Activated naive CD4-positive, alpha-beta T cell (primary cell): Measurements from ENCODE around the gene KIFAP3.
"Not testable (repeated sequence)": the region's sequence is repeated elsewhere in the genome, so short reads cannot be mapped to it uniquely, and the experiment has no call there.

Experiments used
- DNase-seq, 4 experiments: peaks; one replicate each; lab custom pipeline; 2025; lab: John Stamatoyannopoulos, UW

Gene KIFAP3

DNA sequence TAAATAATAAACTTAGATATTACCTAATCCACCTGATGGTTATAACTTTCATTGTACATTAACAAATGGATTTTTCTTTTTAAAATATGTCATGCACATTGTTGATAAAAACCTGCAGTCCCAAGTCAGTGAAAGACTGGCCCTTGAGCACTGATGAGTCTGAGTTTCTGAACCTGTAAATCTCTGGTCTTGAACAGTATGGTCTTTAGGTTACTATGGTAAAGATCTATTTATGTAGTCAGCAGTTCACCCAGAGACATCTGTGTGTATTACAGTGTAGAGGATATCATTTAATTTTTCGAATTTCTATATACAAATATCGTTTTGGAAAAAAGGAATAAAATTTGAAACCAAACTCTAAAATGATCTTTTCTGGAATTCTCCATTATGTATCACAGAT, 150.4 kb downstream of the KIFAP3 start:
- DNase-seq: no peak

DNA sequence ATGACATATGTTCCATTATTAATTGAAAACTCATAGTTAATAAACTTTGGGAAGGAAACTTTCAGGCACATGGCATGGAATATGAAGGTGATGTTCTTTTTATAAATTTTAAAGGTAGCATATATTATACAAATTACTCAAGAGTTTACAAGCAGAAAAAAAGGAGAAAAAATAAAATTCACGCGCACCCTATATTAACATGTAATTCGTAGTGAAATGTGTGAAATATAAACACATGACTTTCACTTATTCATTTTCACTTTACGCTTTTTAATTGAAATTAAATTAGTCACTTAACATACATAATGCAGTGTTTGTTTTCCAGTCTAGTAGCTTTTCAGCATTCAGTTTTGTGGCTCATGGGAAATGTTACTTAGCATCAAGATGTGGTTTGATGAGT, 153.4 kb downstream of the KIFAP3 start:
- no peak for DNase-seq

DNA sequence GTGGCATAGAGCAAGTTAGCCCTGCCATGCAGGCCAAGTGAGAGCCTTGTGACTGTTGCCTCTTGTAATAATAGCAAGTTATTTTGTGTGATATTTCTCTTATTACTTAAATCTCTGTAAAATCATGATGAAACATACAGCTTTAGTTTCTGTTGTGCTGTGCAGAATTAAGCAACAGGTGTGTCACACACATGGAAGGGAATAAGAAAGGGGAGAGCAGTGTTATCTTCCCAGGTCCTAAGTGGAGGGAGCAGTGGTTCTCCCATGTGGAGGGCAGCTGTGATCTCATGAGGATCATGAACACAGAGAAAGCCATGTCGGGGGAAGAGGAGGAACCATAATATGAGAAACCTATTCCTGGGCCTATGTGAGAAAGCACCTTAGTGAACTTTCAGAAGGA, 155.6 kb downstream of the KIFAP3 start:
- DNase-seq: no peak

DNA sequence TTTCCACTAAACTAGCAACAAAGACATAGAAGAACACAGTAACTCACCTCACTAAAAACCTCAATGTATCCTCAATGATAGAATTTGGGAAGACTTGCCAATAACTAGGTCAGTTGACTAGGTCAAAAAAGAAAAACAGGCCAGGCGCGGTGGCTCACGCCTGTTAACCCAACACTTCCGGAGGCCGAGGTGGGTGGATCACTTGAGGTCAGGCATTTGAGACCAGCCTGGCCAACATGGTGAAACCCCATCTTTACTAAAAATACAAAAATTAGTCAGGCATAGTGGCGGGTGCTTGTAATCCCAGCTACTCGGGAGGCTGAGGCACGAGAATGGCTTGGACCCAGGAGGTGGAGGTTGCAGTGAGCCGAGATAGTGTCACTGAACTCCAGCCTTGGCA, 156.3 kb downstream of the KIFAP3 start:
- DNase-seq: not testable (repeated sequence)

DNA sequence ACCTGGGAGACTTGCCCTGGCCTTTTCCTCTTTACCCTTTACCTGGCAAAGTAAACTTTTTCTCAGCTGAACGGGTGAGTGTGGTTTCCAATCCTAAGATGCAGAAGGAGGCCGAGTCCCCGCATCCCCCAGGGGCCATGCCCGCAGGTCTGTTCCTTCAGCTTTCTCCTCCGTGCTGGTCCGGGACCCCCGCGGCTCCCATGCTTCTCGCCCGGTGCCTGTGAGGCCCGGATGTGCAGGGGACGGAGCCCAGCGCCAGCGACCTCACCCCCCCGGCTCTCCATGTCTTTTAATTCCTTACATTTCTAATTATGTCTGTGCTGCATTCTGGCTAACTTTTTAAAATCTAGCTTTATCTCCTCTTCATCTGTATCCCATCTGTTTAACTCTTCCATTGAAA, 159.3 kb downstream of the KIFAP3 start:
- no peak for DNase-seq

DNA sequence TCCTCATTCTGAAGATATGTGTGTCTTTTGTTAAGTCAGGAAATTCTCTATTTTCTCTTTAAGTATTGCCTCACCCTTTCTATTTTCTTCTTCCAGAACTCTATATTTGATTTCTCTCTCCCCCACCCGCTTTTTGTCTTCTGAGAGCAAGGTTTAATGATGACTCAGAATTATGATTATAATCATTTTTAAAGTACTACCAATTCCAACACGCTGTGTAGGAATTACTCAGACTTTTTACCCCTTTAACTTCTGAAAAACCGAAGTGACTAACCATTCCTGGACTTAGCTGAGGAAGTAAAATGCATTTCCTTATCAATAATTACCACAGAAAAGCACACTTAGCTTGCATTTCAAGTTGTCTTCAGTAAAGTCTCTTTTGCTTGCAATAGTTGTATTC, 160.0 kb downstream of the KIFAP3 start:
- no peak for DNase-seq

DNA sequence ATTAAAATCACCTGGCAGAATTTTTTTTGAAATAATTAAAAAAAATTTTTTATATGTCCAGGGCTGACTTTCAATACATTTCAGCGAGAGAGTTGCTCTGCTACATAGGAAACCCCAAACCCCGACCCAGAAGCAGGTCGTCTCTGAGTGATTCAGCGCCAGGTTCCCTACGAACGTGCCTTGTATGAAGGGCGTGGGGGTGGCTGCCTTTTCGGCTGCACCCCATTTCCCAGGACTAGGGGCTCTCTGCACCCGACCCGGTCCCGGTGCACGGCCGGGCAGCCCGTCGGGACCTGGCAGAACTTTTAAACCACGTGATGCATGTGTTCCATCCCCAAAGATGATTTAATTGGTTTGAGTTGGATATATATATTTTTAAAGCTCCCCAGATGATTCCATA, 165.0 kb downstream of the KIFAP3 start:
- no peak for DNase-seq

DNA sequence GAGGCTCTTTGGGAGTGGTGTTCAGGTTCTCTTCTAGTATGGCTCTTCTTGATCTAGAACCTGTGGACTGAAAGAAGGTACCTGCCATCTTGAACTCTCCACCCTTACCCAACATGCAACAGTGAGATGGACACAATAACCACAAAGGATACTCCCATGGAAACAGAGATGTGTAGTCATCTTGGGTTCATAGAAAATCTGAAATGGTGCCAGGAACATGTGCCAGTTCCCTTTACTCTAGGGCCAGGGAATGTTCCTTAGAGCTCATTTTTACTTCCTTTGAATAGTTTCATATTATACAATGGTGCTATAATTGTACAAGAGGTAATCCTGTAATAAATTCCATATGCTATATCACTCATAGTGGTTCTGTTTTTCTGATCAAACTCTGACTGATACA, 167.6 kb downstream of the KIFAP3 start:
- no peak for DNase-seq

DNA sequence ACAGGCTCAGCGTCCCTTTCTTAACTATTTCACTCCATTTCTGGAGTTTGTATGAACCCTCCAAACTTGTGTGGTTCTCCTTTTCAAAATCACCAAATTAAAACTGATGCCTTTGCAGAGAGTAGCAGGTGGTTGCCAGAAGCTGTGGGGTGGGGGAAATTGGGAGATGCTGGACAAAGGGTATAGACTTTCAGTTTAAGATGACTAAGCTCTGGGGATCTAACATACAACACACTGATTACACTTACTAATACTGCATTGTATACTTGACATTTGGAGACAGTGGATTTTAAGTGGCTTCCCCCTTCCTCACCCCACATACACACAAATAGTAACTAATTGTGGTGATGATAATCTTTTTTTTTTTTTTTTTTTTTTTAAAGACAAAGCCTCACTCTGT, 169.7 kb downstream of the KIFAP3 start:
- DNase-seq: no peak

DNA sequence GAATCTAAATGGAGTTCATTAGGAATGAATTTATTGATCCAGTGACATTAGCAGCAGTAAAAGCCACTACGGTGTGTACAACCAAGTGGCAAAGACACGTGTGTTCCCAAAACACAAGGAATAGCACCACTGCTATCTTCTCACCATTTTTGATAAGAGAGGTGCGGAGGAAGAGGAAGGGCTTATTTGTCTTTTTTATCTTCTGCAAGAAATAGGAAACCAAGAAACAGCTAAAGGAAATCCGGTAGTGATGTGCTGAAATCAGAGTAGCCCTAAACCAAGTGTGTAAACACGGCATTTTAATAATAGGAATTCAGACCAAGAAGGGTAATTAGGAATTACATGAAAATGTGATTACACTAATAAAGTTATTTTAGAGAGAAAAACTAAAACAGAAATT, 171.7 kb downstream of the KIFAP3 start:
- DNase-seq: no peak

DNA sequence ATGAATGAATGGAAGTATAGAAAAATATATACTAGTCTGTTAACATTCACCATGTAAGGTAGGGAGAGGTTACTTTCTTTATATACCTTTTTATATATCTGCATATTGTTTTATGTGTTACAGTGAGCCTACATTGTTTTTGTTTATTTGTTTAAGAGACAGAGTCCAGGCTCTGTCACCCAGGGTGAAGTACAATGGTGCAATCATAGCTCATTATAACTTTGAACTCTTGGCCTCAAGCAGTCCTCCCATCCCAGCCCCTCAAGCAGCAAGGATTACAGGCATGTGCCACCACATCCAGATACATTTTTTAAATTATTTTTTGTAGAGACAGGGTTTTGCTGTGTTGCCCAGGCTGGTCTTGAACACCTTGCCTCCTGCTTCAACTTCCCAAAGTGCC, 173.4 kb downstream of the KIFAP3 start:
- DNase-seq: no peak

DNA sequence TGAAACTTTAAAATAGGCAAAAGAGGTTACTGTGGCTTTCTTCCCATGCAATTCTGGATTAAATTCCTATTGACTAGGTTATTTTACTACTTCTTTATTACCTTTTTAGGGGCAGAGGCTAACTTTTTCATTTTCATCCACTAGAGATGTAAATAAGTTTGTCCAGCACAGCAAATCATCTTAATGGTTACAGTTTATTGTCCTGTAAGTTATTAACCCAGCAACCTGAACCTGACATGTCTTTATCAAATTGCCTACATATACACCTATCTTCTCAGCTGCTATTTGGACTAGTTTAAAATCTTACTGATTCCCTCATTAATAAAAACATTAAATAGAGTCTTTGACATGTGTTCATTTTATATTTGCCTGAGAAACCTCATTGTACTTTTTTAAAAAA, 173.9 kb downstream of the KIFAP3 start:
- DNase-seq: no peak

DNA sequence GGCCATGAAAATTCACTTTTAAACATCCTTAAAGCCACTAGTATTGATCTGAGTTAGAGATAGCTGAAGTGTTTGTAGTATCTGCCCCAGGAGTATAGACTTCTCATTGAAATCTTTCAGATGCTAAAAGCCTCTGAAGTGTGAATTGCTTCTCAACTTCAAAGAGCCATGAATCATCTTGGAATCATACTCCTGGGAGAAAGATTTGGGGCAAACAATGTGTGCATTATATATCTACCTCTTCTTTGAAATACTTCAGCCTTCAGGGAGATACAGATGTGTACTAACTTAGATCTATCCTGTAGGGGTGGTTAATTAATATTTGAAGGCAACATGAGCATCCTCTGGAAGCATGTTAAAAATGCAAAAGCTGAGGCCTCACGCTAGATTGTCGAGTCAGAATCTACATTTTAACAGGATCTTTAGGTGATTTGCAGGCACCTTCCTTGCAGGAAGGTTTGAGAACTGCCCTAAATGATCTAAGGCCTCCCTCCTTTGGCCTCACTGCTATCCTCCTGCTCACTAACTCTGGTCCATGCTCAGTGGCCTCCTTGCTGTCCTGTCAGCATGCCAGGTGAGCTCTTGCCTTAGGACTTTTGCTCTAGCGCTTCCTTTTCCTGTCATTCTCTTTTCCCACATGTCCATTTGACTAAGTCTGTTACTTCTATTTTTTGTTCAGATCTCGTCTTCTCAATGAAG, 174.8 kb downstream of the KIFAP3 start:
- DNase-seq: no peak

DNA sequence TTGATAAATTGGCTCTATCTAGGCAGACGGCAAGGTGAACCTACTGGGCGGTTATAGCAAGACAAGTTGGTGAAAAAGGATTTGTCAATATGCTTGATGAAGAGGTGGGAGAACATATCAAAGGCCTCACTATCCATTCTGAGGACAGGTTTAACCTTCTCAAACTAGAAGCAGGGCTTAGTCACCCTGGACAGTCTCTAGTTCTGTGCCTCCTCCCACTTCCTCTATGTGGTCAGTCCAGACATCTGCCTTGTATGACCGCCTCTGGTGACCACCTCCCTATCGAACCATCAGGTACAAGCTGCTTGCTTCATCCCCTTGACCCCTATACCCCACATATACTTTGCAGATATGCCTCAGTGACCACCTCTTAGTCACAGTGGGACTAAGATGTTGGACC, 178.5 kb downstream of the KIFAP3 start:
- no peak for DNase-seq

DNA sequence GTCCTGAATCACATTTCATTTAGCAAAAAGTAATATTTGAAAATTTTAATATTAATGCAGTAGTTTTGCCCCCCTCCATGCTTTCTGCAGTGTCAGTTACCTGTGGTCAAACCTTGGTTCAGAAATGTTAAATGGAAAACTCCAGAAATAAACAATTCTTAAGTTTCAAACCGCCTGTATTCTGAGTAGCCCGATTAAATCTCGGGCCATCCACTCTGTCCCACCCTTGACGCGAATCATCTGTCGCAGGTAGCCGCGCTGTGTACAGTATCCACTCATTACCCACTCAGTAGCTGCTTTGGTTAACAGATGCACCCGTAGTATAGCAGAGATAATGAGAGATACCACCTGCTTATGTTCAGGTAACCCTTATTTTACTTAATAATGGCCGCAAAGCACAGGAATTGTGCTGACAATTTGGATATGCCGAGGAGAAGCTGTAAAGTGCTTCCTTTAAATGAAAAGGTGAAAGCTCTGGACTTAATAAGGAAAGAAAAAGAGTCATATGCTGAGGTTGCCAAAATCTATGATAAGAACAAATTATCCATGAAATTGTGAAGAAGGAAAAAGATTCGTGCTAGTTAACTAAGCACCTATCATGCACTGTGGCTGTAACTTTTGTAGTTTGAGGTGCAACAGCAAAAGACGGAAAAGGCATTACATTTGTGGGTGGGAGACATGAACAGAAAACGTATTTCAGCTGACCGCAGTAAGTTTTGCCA, 179.9 kb downstream of the KIFAP3 start:
- no peak for DNase-seq

DNA sequence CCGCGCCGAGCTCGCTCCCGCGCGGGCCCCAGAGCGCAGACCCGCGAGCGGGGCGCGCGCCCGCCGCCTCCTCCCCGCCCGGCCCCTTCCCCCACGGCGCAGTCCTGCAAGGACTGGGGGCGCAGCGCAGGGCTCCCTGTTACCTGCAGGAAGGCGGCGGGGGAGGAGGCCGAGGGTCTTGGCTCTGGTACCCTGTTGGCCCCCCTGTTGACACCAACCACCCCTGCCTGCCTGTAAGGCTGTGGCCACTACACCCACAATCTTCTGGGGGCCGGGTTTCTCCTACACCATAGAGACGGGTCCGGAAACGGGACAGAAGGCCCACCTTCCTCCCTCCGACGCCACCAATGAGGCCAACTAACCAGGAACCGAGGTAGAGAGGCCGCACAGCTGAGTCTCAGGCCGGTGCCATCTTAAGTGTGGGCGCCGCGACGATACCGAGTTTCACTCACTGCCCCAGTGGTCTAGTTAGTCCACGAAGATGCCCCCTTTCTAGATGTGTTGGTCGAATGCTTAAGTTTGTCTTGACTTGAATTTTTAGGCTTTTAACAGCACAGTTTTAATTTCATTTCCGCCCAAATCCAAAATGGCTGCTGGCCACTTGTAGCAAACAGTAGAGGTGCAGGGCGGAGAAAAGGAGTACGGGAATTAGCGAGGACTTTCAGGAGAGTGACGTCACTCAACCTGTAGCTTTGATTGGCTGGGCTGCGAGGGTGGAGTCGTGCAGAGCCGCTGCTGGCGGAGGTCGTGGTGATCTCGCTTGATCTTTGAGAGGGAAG, 180.7 kb downstream of the KIFAP3 start, which contains the start of gene SCYL3:
Gene SCYL3 (minus strand): TSS at position 252 of the 779 bp plus-strand sequence. CDS start 5,056 bp downstream, outside the sequence.
- peak; percentile 80 to 94 (median 83) for DNase-seq

DNA sequence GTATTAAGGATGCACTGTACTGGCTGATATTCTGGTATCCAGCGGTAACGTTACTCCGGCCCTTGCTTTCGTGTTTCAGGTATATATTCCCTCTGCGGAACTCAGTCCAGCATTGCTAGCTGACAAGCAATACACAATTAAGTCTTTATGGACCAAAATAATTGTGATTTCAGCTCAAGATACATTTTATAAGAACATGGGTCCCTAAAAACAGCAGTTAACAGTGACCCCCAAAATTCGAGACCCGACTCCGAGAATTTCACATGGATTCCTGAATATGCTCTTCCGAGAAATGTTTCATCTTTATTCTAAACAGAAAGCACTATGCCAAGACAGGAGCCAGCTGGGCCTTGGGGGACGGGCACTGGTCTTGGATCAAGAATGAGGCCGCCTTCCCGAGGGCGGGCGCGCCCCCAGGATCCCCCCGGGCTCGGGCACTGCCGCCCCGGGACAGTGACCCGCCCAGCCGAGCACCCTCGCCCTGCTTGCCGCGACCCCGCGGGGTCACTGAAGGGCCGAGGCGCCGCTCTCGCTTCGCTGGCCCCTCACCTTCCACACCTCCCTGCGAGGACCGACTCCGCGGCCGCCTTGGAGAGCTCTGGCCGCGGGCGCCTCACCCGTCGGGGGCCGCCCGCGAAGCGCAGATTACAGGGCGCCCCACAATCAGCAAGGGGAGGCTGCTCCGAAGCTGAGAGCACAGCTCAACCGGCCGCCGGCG, 181.4 kb downstream of the KIFAP3 start:
- no peak for DNase-seq

DNA sequence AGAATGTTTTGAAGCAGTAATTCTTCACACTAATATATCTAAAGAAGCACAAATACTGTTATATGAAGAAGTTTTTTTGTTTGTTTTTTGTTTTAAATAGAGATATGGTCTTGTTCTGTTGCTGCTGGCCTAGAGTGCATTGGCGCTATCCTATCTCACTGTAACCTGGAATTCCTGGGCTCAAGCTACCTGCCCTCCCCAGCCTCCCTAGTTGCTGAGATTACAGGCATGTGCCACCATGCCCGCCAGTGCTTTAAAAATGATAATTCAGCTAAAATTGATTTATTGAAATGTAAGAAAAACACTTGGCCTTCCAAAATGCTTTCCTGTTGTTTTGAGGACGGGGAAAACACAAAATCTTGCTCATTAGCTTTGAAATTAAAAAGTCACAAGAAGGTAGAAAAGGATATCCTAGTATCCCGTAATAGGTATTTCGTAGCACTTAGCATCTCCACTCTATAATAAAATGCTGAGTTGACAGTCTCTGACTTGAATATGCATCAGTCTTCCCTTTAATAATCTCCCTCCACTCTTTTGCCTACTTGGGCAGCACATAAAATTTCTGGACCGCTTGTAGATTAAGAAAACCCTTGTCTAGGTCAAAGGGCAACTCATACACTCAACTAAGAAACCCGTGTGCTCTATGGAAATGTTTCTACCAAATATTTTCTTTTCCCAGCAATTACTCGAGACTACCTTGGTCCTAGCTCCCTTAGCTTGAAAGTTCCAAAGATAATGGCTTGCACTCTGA, 182.1 kb downstream of the KIFAP3 start:
- no peak for DNase-seq

DNA sequence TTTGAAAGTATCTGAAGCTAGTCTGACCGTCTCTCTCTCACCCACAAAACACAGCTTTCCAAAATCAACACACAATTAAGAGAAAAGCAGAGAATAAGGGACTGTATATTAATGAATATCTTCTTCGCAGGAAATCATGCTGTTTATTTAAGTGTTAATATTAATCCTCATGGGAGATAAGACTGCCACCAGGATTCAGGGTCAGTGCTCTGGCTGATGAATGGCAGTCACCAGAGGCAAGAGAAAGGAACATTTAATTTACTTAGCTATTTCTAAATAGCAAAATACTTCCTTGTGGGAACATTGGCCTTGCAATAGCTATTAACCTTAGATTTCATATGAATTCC, 183.0 kb downstream of the KIFAP3 start:
- DNase-seq: no peak

DNA sequence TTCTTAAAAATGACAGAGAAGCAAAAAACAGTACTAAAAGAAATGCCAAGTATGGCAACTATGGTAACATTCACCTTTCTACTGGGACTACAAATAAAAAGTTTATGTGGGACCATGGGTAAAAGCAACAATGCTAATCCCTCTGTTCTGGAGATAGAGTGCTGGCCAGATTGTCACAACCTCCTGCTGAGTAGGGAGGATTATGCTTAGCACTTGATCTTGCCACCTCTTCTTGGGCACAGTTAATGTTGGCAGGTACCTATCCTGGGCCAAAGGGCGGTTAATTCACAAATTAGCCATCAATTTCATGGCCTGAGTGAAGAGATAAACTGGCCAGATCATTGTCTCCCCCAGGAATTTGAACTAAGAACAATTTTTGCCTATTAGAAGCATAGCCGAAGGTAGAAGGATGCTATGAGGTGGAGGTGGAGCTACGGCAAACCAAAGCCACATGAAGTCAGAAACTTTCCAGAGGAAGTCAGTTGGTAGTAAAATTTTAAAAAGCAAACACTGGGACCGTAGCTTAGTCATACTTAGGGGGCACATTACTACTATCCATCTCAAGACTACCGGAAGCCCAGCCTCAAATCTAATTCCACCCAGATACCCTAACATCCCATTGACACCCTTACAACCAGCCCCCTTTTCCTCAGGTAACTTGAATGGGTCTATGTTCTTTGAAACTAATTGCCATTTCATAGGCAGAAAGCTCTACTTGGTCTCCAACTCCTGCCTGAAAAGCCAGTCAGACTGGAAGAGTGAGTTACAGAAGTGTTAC, 183.5 kb downstream of the KIFAP3 start:
- no peak for DNase-seq

DNA sequence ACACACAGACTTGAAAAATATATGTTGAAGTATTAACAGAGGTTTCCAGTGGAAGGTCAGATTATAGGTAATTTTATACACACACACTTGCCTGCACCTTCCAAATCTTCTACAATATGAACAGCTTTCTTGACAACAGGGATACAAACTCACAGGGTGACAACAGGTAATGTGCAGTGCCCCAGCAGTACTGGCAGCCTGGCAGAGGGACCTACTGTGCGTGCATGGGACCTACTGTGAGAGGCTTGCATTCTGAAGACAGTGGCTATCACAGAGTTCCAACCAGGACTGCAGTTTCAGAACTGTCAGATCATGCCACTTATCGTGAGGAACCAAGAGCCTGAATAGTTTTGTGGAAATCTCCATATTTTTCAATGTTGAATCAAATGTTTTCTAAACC, 184.6 kb downstream of the KIFAP3 start:
- no peak for DNase-seq
